ENCODE data around the gene NUCKS1. TPM values are rescaled to one million over a fixed set of nuclear protein-coding genes. Genes with fewer than 3 reads are reported as not detected.

Gene NUCKS1
- total and polyA plus RNA-seq, 2 of the 13 experiments (the other 11 are each of a cell fraction or from before 2014, with no cell fraction given) = 35.5 to 117 TPM

GRCh38 chr1:205750138-205751035 is at the start of gene NUCKS1 (continued):
- peak; percentile 56; the same call in 1 of the 2 replicates for TF ChIP-seq ARID3A (IDR thresholded peaks at IDR 0.05; ENCODE audit: low read depth, low read length)
- TF ChIP-seq ADNP (CRISPR knock-in tag; IDR thresholded peaks at IDR 0.05) = peak; percentile 92; the same call in 1 of the 2 replicates
- no peak for TF ChIP-seq SOX6 (IDR thresholded peaks at IDR 0.05)
- TF ChIP-seq SOX6 (CRISPR knock-in tag; IDR thresholded peaks at IDR 0.05) = peak; percentile 45; the same call in 1 of the 2 replicates
- TF ChIP-seq ATF1 (CRISPR knock-in tag; IDR thresholded peaks at IDR 0.05) = peak; percentile 88
- peak; percentile 53; the same call in 1 of the 2 replicates for TF ChIP-seq TGIF2 (CRISPR knock-in tag; IDR thresholded peaks at IDR 0.05)
- TF ChIP-seq ZFX (CRISPR knock-in tag; IDR thresholded peaks at IDR 0.05; ENCODE audit: low read depth) = 0 out of 2 replicates have a peak, but pooled peaks have one; percentile 17
- peak; percentile 99 for TF ChIP-seq ZNF629 (CRISPR knock-in tag; conservative IDR thresholded peaks at IDR 0.05)
- TF ChIP-seq NFYC (CRISPR knock-in tag; IDR thresholded peaks at IDR 0.05) = peak; percentile 96
- peak; percentile 96 for TF ChIP-seq ZBTB7B (CRISPR knock-in tag; IDR thresholded peaks at IDR 0.05)
- peak; percentile 75 for TF ChIP-seq POLR2AphosphoS5 (IDR thresholded peaks at IDR 0.05; ENCODE audit: low read depth, low read length)
- TF ChIP-seq ZNF274 (CRISPR knock-in tag; IDR thresholded peaks at IDR 0.05) = no peak
- TF ChIP-seq NFYB (CRISPR knock-in tag; IDR thresholded peaks at IDR 0.05) = peak; percentile 96
- TF ChIP-seq CREM (IDR thresholded peaks at IDR 0.05) = peak; percentile 88
- TF ChIP-seq CREM (CRISPR knock-in tag; IDR thresholded peaks at IDR 0.05) = no peak
- peak; percentile 90 for TF ChIP-seq THAP11 (CRISPR knock-in tag; IDR thresholded peaks at IDR 0.05)

All from HepG2 (cell line).